Vagina (tissue), 2 donors: ENCODE data around the gene HOXC12. TPM values are rescaled to one million over a fixed set of nuclear protein-coding genes. Genes with fewer than 3 reads are reported as not detected.

ENCODE experiments used
- DNase-seq, 2 donors: peaks; one replicate each; pipeline ENCODE4 v3.0.0-alpha.2; 2017; ENCODE audit errors: extremely low spot score in 2 of 2
- H3K27ac ChIP-seq: fragments of 200-600 bp; sonication (generic); one replicate; pipeline ENCODE4 v1.5.1; 2019
- H3K27me3 ChIP-seq: fragments of 200-600 bp; sonication (generic); one replicate; pipeline ENCODE4 v1.5.1; 2019
- H3K36me3 ChIP-seq, 2 donors: fragments of 200-600 bp; sonication (generic); one replicate each; pipeline ENCODE4 v1.5.1; 2017 to 2019
- H3K4me1 ChIP-seq: fragments of 200-600 bp; sonication (generic); one replicate; pipeline ENCODE4 v1.5.1; 2019
- H3K4me3 ChIP-seq, 2 donors: fragments of 200-600 bp; sonication (generic); 1 replicate in 1 of 2; 2 replicates in 1 of 2; pipeline ENCODE4 v1.5.1; 2016 to 2019
- H3K9me3 ChIP-seq: fragments of 200-600 bp; sonication (generic); one replicate; pipeline ENCODE4 v1.5.1; 2019
- CTCF ChIP-seq, 3 experiments: fragments of 450-650 bp in 2 of 3; fragments of 200-600 bp in 1 of 3; sonication (generic) in 1 of 3; IDR thresholded peaks; one replicate each; pipeline ENCODE4 v1.5.1; 2017 to 2019; ENCODE audit warnings: antibody characterized with exemption in 3 of 3, mild to moderate bottlenecking in 2 of 3, moderate library complexity in 2 of 3
- POLR2A ChIP-seq, 2 donors: fragments of 450-650 bp; IDR thresholded peaks; one replicate each; pipeline ENCODE4 v1.6.1; 2017; ENCODE audit warnings: antibody characterized with exemption in 2 of 2, mild to moderate bottlenecking in 2 of 2, moderate library complexity in 2 of 2
- POLR2AphosphoS5 ChIP-seq, 2 donors: sonication (generic); formaldehyde crosslinking; IDR thresholded peaks; one replicate each; pipeline ENCODE4 v1.9.0; 2017; ENCODE audit warnings: antibody characterized with exemption in 2 of 2, mild to moderate bottlenecking in 2 of 2, low read depth in 1 of 2; ENCODE audit not compliant: insufficient read depth in 1 of 2
- intact Hi-C: fragments of 100-400 bp; cut with DNase I; formaldehyde crosslinking; loops from one replicate; pipeline ENCODE4 v1.15.1; 2023
- total RNA-seq: library from RNA; depleted of rRNA; stranded (reverse); fragments of >200 nt; gene quantifications from one replicate; pipeline ENCODE4 v1.2.3, GENCODE V29; 2016

HOXC12 gene
- total RNA-seq: not detected

GRCh38 chr12:53954694-53955035 is at the start of gene HOXC12:
HOXC12 (plus strand) TSS chr12:53954903; CDS start chr12:53954930, 27 bp downstream.
- no peak for DNase-seq
- Histone ChIP-seq H3K4me3 (peak within 1 kb of the TSS in 1 of 2 donors; percentile 10), H3K27me3 (peaks cover 33% of the 10 kb centered on the region)

GRCh38 chr12:53907103-53907502 is 47.6 kb upstream of the HOXC12 start:
- no peak for TF ChIP-seq POLR2AphosphoS5 (IDR thresholded peaks at IDR 0.05; ENCODE audit: insufficient read depth in 1 of 2, low read depth in 1 of 2)
- no peak for TF ChIP-seq POLR2A (IDR thresholded peaks at IDR 0.05)
- TF ChIP-seq CTCF (IDR thresholded peaks at IDR 0.05): no peak
- Histone ChIP-seq H3K27me3 (no peaks in the 10 kb centered on the region), H3K9me3 (no peaks in the 10 kb centered on the region), H3K4me1 (no peaks in the 10 kb centered on the region), H3K4me3 (no peak overlapping the region), H3K27ac (no peak overlapping the region), H3K36me3 (no peaks in the 10 kb centered on the region)
- intact Hi-C loops: no loop called here
- DNase-seq: no peak

More at GRCh38 chr12:53954694-53955035, at the start of gene HOXC12:
- H3K4me1 ChIP-seq: peaks cover 13% of the 10 kb centered on the region
- TF ChIP-seq POLR2A (IDR thresholded peaks at IDR 0.05): no peak
- no peak for TF ChIP-seq CTCF (IDR thresholded peaks at IDR 0.05)
- no peak for TF ChIP-seq POLR2AphosphoS5 (IDR thresholded peaks at IDR 0.05; ENCODE audit: insufficient read depth in 1 of 2, low read depth in 1 of 2)
- no peaks in the 10 kb centered on the region for H3K9me3 ChIP-seq
- intact Hi-C loops: no loop called here
- H3K36me3 ChIP-seq: no peaks in the 10 kb centered on the region
- no peak within 1 kb of the TSS for H3K27ac ChIP-seq

DNA sequence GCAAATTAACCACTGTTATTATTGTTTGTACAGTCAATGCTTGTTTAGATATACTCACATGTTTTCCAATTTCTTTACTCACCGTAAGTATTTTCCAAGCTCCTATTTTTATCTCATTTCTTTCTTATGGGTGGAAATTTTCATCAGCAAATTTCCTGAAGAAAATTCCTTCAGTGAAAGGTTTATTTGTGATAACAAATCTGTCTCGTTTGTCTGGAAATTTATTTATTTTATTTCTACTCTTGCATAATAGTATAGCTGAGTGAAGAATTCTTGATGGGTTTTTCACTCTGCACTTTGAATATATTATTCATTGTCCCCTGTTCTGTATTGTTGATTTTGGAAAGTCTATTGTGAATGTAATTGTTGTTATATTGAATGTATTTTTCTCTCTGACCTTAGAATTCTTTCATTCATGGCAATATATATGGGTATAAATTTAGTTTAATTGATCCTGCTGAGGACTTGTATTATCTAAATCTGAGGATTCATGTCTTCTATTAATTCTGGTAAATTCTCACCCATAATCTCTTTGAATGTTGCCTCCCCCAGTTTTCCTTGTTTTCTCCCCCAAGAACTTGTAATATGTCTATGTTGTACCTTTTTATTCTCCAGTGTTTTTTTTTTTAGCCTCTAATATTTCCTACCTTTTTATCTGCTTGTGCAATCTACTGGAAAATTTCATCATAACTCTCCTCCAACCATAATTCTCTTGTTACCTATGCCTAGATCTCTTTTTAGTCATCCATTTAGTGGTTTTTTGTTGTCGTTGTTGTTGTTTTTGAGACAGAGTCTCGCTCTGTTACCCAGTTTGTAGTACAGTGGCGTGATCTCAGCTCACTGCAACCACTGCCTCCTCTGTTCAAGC is 37.7 kb upstream of the HOXC12 start:
- intact Hi-C loops: no loop called here
- H3K4me1 ChIP-seq: no peaks in the 10 kb centered on the region
- H3K27ac ChIP-seq: no peak overlapping the region
- TF ChIP-seq POLR2A (IDR thresholded peaks at IDR 0.05) (no peak), CTCF (IDR thresholded peaks at IDR 0.05) (no peak), POLR2AphosphoS5 (IDR thresholded peaks at IDR 0.05; ENCODE audit: insufficient read depth in 1 of 2, low read depth in 1 of 2) (no peak)
- no peaks in the 10 kb centered on the region for H3K27me3 ChIP-seq
- H3K36me3 ChIP-seq: no peaks in the 10 kb centered on the region
- no peak overlapping the region for H3K4me3 ChIP-seq
- H3K9me3 ChIP-seq: no peaks in the 10 kb centered on the region
- DNase-seq: no peak

GRCh38 chr12:53924521-53925405 is 29.9 kb upstream of the HOXC12 start:
- intact Hi-C loops: no loop called here
- Histone ChIP-seq H3K27me3 (peaks cover 8% of the 10 kb centered on the region), H3K4me3 (no peak overlapping the region), H3K9me3 (no peaks in the 10 kb centered on the region), H3K36me3 (no peaks in the 10 kb centered on the region), H3K4me1 (no peaks in the 10 kb centered on the region), H3K27ac (no peak overlapping the region)
- no peak for DNase-seq
- TF ChIP-seq POLR2AphosphoS5 (IDR thresholded peaks at IDR 0.05; ENCODE audit: insufficient read depth in 1 of 2, low read depth in 1 of 2): no peak
- TF ChIP-seq POLR2A (IDR thresholded peaks at IDR 0.05): no peak
- TF ChIP-seq CTCF (IDR thresholded peaks at IDR 0.05): no peak
